HepG2 (cell line): ENCODE measurements around the gene GSDME.

ENCODE experiments used
- CBFB ChIP-seq: sonication (generic); formaldehyde crosslinking; IDR thresholded peaks from 2 replicates; pipeline ENCODE4 v1.4.0; 2020; ENCODE audit warnings: missing genetic modification reagents
- EZH2 ChIP-seq: conservative IDR thresholded peaks from 2 replicates; pipeline ENCODE4 v1.6.1; 2012; ENCODE audit warnings: mild to moderate bottlenecking, low read depth, low read length, moderate library complexity
- FOSL1 ChIP-seq: sonication (generic); formaldehyde crosslinking; IDR thresholded peaks from 2 replicates; pipeline ENCODE4 v1.9.0; 2021; ENCODE audit warnings: missing genetic modification reagents, borderline replicate concordance
- JUNB ChIP-seq: sonication (generic); formaldehyde crosslinking; IDR thresholded peaks from 2 replicates; pipeline ENCODE4 v1.8.0; 2022; ENCODE audit warnings: missing genetic modification reagents, mild to moderate bottlenecking, borderline replicate concordance
- JUND ChIP-seq: sonication (generic); formaldehyde crosslinking; IDR thresholded peaks from 2 replicates; pipeline ENCODE4 v1.8.0; 2022; ENCODE audit warnings: mild to moderate bottlenecking, missing genetic modification reagents
- MED1 ChIP-seq: sonication (generic); formaldehyde crosslinking; IDR thresholded peaks from 2 replicates; pipeline ENCODE4 v1.4.0; 2020; ENCODE audit warnings: missing genetic modification reagents
- SNRNP70 ChIP-seq: fragments of 200-400 bp; formaldehyde crosslinking; IDR thresholded peaks from 2 replicates; pipeline ENCODE4 v1.6.1; 2017; ENCODE audit warnings: mild to moderate bottlenecking, low read depth, low read length, moderate library complexity
- SRF ChIP-seq: IDR thresholded peaks from 2 replicates; pipeline ENCODE4 v1.6.1; 2011; ENCODE audit warnings: mild to moderate bottlenecking, low read depth, low read length, moderate library complexity
- TEAD2 ChIP-seq: sonication (generic); formaldehyde crosslinking; IDR thresholded peaks from 2 replicates; pipeline ENCODE4 v1.9.0; 2021; ENCODE audit warnings: missing genetic modification reagents
- TF ChIP-seq, protein P1 (sequence below): sonication (generic); formaldehyde crosslinking; IDR thresholded peaks from 2 replicates; pipeline ENCODE4 v1.5.1; 2020; ENCODE audit warnings: missing genetic modification reagents, mild to moderate bottlenecking, borderline replicate concordance

DNA sequence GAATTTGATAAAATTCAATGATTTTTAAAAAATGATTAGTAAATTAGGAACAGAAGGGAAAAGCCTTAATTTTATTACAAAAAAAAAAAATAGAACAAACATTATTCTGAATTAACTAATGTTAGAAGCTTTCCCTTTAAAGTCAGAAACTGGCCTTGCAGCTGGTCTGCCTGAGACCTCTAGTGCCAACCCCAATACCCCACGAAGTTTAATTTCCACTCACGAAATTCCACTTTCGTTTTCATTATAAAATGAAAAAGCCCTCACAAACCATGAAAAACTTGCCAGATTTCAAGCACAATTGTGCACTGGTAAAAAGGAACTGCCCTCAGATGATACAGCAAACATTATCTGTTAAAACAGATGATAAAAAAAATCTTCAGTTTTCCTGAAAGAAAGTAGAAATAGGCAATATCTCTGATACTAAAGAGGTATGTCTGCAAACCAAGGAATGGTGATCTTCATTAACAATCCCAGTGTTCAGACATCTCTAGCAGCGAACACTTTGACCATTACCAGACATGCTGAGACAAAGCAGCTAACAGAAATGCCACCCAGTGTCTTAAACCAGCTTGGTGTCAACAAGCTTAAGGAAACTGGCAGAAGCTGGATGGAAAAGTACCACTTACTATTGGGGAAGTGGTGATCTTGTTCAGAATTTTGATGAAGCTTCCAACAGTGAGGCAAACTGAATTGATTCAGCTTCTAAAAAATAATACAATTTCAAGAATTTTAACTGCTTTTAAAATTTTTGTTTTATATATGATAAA is 103.8 kb downstream of the GSDME start:
- TF ChIP-seq SNRNP70: no peak
- TF ChIP-seq EZH2: no peak
- TF ChIP-seq SRF: no peak
- no peak for TF ChIP-seq CBFB (CRISPR knock-in tag)
- TF ChIP-seq JUNB (CRISPR knock-in tag): no peak
- TF ChIP-seq, protein P1, sequence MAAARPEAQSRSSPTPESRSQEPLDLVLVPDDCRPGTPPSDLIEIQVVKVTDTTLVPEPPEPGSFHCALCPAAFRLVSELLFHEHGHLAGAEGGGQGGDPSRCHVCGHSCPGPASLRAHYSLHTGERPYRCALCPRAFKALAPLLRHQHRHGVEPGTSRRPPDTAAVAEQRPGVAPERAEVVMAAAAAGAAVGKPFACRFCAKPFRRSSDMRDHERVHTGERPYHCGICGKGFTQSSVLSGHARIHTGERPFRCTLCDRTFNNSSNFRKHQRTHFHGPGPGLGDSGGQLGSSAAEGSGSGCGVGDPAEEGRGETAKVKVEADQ (CRISPR knock-in tag): no peak
- TF ChIP-seq FOSL1 (CRISPR knock-in tag): no peak
- no peak for TF ChIP-seq MED1
- no peak for TF ChIP-seq JUND (CRISPR knock-in tag)
- no peak for TF ChIP-seq TEAD2 (CRISPR knock-in tag)
